ENCODE data around the gene CFAP58.
"Not testable (repeated sequence)": the region's sequence is repeated elsewhere in the genome, so short reads cannot be mapped to it uniquely, and the experiment has no call there.

Gene CFAP58

DNA sequence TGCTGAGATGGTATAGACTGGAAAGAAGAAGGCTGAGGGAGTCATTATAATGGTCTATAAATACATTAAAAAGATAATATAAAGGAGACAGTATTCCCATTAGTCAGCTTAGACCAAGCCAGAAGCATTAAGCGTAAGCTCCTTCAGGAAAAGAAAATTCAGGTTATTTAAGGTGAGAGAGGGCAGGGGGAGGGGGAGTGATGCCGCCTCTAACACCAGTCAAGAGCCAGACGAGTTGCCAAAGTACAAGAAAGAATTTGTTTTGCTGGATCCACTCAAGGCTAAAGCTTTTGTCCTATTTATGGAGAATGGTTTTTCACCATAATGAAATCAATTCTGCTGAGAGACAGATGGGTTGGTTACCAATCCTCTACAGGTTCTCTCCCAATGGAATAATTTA lies 99.3 kb downstream of the CFAP58 start:
- no peak for DNase-seq
- no peaks in the 10 kb centered on the region for H3K4me1 ChIP-seq
- TF ChIP-seq, protein P1, sequence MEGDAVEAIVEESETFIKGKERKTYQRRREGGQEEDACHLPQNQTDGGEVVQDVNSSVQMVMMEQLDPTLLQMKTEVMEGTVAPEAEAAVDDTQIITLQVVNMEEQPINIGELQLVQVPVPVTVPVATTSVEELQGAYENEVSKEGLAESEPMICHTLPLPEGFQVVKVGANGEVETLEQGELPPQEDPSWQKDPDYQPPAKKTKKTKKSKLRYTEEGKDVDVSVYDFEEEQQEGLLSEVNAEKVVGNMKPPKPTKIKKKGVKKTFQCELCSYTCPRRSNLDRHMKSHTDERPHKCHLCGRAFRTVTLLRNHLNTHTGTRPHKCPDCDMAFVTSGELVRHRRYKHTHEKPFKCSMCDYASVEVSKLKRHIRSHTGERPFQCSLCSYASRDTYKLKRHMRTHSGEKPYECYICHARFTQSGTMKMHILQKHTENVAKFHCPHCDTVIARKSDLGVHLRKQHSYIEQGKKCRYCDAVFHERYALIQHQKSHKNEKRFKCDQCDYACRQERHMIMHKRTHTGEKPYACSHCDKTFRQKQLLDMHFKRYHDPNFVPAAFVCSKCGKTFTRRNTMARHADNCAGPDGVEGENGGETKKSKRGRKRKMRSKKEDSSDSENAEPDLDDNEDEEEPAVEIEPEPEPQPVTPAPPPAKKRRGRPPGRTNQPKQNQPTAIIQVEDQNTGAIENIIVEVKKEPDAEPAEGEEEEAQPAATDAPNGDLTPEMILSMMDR (IDR thresholded peaks at IDR 0.05; ENCODE audit: low read depth, low read length) = no peak
- no peak overlapping the region for H3K4me3 ChIP-seq (ENCODE audit: low read depth, low read length)
- no peaks in the 10 kb centered on the region for H3K9me3 ChIP-seq
- no peaks in the 10 kb centered on the region for H3K27me3 ChIP-seq
- no peaks in the 10 kb centered on the region for H3K36me3 ChIP-seq

DNA sequence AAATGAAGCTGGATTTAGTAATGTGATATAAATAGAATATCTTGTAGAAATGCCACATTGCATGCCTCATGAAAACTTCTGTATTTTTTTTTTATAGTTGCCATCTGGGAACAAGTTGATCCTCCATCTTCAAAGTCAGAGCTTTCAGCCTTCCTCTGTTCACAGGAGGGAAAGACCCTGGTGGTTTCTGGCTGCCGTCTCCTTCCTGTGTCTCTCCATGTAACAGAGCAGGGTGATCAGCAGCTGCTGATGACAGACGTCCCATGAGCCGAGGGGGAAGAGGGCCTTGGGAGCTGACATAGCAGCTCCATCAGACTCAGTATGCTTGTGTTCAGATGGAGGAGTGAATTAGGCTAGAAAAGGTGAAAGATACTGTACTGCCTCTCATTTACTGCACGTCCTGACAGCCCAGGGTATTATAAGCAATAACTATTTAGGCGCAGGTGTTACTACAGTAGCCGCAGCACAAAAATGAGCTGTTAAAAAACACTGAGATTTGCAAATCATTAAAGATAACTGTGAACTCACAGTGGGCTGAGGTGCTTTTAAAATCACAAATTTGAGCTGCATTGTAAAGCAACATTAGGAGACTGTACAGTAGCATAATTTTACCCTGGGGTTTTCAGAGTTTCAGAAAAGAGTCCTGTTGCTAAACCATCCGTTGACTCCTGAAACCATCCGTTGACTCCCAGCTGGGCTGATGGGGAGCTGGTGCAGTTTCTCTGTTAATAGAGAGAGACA lies 103.3 kb downstream of the CFAP58 start:
- H3K27me3 ChIP-seq = no peaks in the 10 kb centered on the region
- H3K4me1 ChIP-seq = no peaks in the 10 kb centered on the region
- TF ChIP-seq, protein P1 (IDR thresholded peaks at IDR 0.05; ENCODE audit: low read depth, low read length) = no peak
- H3K9me3 ChIP-seq = no peaks in the 10 kb centered on the region
- H3K36me3 ChIP-seq = no peaks in the 10 kb centered on the region
- no peak overlapping the region for H3K4me3 ChIP-seq (ENCODE audit: low read depth, low read length)
- DNase-seq = no peak

DNA sequence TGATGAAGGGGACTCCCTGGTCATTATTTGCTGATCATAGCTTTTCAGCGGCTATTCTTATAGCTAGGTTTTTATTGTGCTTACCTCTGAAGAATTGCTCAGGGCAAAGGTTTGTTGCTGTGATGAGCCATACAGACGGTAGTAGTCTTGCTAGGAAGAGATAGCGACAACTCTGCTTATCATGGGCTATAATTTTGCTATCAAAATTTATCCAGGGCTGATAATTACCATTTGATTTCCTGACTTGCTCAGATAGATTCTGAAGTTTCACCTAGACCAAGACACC lies 103.9 kb downstream of the CFAP58 start:
- Histone ChIP-seq H3K36me3 (no peaks in the 10 kb centered on the region), H3K9me3 (no peaks in the 10 kb centered on the region), H3K4me1 (no peaks in the 10 kb centered on the region), H3K4me3 (ENCODE audit: low read depth, low read length) (no peak overlapping the region), H3K27me3 (no peaks in the 10 kb centered on the region)
- TF ChIP-seq, protein P1 (IDR thresholded peaks at IDR 0.05; ENCODE audit: low read depth, low read length) = no peak
- DNase-seq = no peak

DNA sequence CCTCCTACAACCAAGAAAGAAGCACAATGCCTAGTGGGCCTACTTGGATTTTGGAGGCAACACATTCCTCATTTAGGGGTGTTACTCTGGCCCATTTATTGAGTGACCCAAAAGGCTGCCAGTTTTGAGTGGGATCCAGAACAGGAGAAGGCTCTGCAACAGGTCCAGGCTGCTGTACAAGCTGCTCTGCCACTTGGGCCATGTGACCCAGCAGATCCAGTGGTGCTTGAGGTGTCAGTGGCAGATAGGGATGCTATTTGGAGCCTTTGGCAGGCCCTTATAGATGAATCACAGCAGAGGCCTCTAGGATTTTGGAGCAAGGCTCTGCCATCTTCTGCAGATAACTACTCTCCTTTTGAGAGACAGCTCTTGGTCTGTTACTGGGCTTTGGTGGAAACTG lies 111.9 kb downstream of the CFAP58 start:
- H3K4me3 ChIP-seq (ENCODE audit: low read depth, low read length); H3K4me1 ChIP-seq; H3K27me3 ChIP-seq; H3K36me3 ChIP-seq; H3K9me3 ChIP-seq; DNase-seq: not testable (repeated sequence)

DNA sequence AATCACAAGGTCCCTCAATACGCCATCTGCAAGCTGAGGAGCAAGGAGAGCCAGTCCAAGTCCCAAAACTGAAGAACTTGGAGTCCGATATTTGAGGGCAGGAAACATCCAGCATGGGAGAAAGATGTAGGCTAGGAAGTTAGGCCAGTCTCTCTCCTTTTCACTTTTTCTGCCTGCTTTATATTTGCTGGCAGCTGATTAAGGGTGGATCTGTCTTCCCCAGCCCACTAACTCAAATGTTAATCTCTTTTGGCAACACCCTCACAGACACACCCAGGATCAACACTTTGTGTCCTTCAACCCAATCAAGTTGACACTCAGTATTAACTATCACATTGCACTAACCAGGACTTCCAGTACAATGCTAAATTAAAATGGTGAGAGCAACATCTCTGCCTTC lies 115.2 kb downstream of the CFAP58 start:
- DNase-seq; H3K9me3 ChIP-seq; H3K27me3 ChIP-seq; H3K4me1 ChIP-seq; H3K4me3 ChIP-seq (ENCODE audit: low read depth, low read length); H3K36me3 ChIP-seq: not testable (repeated sequence)

DNA sequence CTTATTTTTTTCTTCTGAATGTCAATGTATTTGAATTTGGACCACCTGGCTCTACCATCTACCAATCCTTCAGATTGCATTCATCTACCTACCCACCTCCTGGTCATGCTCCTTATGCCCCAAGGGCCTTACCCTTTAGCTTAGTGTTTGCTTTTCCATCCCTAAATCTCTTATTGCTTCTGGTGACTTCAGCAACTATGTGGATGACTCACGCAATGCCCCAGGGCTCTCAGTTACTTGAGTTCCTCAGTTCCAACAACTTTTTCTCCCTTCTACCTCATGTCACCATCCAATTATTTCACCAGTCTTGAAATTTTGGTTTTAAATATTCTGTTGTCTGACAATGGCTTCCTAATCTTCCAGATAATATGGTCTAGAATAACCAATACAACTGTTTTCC lies 118.9 kb downstream of the CFAP58 start:
- TF ChIP-seq, protein P1 (IDR thresholded peaks at IDR 0.05; ENCODE audit: low read depth, low read length) = no peak
- Histone ChIP-seq H3K4me3 (ENCODE audit: low read depth, low read length) (no peak overlapping the region), H3K27me3 (no peaks in the 10 kb centered on the region), H3K9me3 (no peaks in the 10 kb centered on the region), H3K4me1 (no peaks in the 10 kb centered on the region), H3K36me3 (no peaks in the 10 kb centered on the region)
- no peak for DNase-seq

DNA sequence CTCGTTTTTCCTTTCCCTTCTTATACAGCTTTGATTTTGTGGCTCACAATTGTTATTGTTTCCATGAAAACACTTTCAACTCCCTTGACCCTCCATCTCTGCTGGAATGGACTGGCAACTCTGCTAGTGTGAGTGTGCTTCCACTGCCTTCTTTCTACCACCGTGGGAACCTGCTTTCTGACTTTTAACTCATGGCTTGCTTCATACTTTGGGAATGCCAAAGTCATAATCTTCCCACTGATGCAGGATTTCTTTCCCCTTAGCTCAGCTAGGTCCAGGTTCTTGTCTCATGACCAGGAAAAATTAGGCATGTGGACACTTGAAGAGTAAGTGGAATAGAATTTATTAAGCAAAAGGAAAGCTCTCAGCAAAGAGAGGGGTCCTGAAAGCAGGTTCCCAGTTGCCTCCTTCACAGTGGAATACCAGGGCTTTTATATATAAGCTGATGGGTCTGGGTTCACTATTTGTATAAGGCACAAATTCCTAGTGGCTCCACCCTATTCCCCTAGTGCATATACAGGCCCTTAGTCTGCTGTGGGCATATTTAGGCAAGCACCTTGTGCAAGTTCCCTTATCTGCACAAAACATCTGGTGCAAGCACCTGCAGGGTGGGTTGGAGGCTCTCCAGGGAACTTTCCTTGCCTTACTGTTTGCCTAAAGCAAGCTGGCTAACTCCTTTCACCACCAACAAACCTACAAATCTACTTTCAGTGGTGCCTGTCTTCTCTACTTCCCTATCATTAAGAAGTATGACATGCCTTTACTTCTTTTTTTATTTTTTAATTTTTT lies 119.5 kb downstream of the CFAP58 start:
- Histone ChIP-seq H3K4me3 (ENCODE audit: low read depth, low read length) (no peak overlapping the region), H3K4me1 (no peaks in the 10 kb centered on the region), H3K36me3 (no peaks in the 10 kb centered on the region), H3K9me3 (no peaks in the 10 kb centered on the region), H3K27me3 (no peaks in the 10 kb centered on the region)
- no peak for DNase-seq
- TF ChIP-seq, protein P1 (IDR thresholded peaks at IDR 0.05; ENCODE audit: low read depth, low read length) = no peak

Measured in BE2C (cell line).